8988T (cell line): ENCODE results near the gene NAALAD2.
"Not testable (repeated sequence)": the region's sequence is repeated elsewhere in the genome, so short reads cannot be mapped to it uniquely, and the experiment has no call there.

ENCODE experiments used
- DNase-seq: peaks from one replicate; pipeline ENCODE4 v3.0.0; 2011

The NAALAD2 gene

DNA sequence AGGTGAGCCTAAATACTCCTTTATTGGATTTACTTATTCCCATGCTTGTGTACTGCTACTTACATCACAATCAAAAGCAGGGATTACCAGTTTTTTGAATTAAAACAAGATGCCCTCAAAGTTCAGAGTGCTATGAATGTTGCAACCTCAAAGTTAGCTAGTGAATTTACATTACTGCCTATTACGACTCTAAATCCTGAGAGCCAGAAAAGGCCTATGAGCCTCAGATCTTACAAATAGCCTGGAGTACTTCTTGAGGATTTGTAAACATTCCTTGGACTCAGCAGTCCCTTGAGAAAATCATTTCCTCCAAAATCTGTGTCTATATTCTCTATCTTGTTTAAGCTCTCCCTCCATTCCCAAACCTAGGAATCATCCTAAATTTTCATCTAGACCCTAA, 62.9 kb downstream of the NAALAD2 start:
- DNase-seq = no peak

DNA sequence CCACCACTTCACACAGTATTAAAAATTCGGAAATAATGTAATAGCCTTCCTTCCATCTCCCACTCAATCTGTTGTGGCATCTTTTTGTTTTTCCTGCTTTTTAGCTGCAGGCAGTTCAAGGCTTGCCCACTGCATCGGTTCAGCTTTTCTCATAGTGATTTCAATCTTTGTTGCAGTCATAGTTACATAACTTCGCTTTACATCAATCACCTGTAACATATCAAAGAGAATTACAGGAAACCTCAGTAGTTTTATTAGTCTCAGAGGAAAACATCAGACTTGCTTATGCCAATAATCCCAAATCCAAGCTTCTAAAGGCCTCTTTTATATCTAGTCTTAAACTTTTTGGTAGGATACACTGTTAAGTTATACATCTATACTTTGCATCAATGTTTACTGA, 67.9 kb downstream of the NAALAD2 start:
- no peak for DNase-seq

DNA sequence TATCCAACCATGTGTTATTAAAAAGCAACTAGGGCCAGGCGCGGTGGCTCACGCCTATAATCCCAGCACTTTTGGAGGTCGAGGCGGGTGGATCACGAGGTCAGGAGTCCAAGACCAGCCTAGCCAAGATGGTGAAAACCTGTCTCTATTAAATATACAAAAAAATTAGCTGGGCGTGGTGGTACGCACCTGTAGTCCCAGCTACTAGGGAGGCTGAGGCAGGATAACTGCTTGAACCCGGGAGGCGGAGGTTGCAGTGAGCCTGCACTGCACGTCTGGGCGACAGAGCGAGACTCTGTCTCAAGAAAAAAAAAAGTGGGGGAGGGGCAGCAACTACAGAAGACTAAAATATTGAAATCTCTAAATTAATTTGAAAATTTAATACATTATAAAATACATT, 69.9 kb downstream of the NAALAD2 start:
- no peak for DNase-seq

DNA sequence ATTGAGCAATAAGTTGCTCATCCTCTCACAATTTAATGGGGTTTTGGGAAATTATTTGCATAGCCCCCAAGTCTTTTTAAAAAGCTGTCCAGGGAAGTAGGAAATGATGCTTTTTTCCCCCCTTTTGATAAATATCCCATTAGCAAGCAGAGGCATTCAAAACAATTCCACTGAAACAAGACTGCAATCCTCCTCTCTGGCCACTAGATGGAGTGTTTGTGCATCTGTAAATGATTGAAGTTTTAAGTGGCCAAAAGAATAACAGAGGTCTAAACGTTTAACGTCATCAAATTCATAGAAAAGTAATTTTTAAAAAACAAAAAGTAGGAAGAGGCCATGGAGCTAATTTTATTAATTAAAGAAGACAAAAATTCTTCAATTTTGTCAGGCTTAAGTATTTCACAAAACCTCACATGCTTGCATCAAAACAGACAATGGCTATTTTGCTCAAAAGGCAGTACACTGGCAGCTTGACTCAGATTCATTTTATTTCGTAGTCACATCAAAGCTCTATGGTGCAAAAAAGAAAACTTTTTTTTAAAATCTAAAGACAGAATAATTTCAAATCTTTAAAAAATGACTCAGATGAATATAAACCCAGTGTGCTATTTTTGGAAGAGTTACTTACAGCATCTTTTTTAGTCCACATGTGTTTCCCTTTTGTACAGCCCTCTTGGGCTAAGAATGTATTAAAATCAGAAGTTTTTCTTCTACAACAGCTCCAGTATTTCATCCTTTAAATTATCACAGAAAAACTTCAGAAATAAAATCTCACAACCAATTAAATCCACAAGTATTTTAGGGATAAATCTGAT, 70.6 kb downstream of the NAALAD2 start:
- no peak for DNase-seq

DNA sequence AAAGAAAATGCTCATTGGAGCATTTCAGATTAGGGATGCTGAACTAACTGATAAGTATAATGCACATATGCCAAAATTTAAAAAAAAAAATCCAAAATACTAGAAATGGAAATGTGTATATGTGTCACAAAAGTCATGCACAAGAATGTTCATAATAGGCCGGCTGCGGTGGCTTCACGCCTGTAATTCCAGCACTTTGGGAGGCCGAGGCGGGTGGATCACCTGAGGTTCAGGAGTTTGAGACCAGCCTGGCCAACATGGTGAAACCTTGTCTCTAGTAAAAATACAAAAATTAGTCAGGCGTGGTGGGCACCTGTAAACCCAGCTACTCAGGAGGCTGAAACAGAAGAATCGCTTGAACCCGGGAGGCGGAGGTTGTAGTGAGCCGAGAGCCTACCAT, 73.5 kb downstream of the NAALAD2 start:
- not testable (repeated sequence) for DNase-seq

DNA sequence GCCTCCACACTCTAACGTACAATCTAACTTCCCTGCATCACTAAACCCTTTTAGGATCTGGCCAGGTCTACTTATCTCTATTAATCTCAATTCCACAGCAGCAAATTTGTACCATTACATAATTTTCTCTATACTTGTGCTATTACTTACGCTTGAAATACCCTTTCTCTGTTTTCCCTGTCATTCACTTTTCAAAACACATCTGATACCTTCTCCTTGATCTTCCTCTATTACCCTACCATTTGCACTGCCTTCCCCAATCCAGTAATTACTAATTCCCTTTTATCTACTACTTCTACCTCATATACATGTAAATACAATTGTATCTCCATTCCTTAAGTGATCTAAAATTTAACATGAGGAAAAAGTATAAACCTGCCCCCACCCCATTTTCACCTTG, 74.4 kb downstream of the NAALAD2 start:
- no peak for DNase-seq

DNA sequence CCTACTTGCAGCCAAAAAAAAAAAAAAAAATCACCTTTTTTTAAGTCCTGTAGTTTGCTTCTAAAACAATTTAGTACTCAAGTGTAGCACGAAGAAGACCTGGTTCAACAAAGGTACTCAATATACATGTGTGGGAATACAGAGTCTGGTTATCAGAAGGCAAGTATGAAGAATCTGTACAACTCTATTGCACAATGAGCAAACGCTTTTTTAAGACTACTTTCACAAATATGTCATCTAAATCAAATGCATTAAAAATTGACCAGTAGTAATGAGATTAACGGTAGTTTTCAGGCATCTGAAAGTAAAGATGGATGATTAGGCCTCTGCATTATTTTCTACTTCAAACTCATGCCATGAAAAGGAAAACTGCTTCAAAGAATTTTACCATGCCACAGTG, 78.9 kb downstream of the NAALAD2 start:
- no peak for DNase-seq

DNA sequence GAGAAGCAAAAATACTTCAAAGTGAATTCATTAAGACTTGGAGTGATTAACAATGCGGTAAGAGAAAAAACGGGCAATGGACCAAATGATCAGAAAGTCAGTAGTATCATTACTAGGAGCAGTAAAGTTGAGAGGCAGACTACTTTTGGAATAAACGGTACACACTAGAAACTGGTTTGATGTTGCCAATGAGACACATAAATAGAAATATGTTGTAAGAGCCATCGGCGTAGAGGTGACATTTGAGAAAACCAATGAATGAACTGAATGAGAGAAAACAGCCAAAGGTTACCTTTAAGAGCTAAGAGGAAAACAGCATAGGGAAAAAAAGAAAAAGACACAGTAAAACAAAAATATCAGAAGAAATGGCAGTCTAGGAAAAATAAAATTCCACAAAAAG, 82.1 kb downstream of the NAALAD2 start:
- no peak for DNase-seq

DNA sequence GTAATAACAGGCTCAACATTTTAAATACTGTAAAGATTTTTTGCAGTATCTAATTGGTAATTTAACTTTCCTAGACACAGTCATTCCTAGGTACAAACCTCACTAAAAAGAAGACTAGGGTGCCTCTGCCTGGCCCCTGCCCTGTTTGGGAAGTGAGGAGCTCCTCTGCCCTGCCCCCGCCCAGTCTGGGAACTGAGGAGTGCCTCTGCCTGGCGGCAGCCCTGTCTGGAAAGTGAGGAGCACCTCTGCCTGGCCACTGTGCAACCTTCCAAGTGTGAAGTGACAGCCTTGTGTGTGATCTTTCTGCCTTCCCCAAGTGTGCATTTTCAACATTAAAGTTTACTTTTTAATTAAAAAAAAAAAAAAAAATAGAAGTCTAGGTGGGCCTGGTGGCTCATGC, 84.1 kb downstream of the NAALAD2 start:
- no peak for DNase-seq

DNA sequence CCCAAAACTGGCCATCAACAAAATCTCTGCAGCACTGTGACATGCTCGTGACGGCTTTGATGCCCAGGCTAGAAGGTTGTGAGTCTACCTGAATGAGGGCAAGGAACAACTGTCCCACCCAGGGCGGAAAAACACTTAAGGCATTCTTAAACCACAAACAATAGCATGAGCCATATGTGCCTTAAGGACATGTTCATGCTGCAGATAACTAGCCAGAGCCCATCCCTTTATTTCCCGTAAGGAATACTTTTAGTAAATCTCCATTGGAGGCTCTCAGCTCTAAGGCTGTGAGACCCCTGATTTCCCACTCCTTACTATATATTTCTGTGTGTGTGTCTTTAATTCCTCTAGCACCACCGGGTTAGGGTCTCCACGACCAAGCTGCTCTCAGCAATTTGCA, 85.0 kb downstream of the NAALAD2 start:
- DNase-seq = no peak

DNA sequence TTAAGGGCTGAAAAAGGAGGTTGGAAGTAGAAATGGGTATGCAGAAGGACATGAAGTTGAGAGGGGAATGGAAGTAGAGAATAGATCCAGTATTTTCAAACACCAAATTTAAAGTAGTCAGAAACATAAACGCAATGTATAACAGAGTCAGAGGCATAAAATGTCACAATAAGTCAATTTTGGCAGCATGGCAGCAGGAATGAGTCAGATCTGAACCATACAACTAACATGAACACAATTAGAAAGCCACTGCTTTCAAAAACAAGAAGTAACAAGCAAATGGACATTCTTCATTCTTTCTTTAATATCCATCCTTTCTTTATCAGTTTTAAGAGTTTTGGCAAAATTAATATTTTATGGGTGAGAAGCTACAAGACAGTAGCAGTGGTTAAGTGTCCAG, 85.9 kb downstream of the NAALAD2 start:
- DNase-seq = no peak

DNA sequence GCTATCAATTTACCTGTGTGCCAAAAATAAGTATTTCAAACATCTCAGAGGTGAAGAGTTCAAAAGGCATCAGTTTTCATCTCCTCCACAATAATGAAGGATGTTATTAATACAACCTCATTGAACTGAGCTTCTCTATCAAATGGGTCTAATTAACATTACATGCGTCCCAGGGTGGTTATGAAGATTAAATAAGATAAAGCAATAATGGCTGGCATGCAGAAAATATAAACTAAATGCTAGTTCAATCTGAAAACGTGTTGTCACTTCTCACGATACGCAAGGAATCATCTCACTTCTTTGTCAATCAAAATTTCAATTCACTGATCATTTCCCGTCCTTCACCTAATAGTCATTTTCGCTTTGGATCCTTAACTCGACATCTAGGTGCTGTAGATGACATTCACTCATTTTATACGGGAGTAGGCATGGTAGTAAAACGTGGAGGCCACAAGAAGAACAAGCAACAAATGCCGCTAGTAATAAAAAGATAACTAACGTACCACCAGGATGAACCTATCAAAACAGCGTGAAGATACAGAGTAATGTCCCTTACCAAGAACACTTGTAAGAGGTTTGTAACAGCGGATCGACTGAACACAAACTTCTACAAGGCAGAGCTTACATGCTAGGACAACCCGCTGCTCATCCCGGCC, 87.5 kb downstream of the NAALAD2 start:
- DNase-seq = no peak

DNA sequence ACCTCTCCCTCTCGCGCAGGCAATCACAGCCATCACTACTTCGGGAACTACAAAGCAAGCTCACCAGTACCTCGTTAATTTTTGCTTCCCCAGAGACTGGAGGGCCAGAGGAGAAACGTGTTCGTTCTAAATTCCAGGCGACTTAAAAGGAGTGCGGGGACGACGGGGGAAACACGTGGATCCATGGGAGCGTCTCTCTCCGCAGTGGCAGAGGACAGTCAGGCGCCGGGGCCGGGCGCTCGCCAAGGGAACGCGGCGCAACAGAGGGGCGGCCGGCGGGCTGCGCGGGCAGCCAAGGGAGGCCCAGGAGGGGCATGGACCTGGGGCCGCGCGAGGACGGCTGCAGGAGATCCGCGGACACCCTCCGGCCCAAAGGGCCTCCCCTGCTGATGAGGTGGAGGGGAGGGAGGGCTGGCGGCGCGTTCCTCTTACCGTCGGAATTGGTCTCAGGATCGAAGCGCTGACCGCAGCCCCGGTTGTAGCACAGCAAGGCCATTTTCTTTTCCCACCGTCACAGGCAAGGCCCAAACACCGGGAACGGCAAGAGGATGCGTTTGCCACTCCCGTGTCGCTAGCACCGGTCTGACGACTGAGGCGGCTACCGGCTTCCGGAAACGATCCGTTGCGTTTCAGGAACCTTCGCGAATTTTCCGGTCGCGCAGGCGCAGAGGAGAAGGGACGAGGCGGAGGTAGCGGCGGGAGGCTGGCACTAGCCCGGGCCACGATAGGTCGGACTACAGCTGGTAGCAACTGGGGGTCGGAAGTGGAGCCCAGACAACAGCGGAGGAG, 88.2 kb downstream of the NAALAD2 start, which contains the start of gene CHORDC1:
TSS of gene CHORDC1 (minus strand) at position 591 of the 789 bp plus-strand sequence. CDS start at position 496, 95 bp downstream.
- peak; percentile 82 for DNase-seq

DNA sequence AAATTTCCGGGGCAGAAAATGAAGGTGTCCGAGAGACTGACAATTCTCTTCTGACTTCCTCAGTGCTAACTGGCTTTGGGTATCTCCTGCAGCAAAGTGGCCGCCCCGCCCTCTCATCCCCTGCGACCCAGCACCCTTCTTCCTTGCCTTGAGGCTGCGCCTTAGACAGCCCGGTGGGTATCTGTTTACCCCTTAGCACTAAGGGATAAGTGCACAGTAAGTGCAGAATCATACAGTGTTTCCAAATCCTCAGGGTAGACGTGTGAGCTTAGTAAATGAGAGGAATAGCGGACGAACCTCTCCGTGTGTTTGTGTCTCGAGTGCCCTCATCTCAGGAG, 88.8 kb downstream of the NAALAD2 start:
- no peak for DNase-seq

DNA sequence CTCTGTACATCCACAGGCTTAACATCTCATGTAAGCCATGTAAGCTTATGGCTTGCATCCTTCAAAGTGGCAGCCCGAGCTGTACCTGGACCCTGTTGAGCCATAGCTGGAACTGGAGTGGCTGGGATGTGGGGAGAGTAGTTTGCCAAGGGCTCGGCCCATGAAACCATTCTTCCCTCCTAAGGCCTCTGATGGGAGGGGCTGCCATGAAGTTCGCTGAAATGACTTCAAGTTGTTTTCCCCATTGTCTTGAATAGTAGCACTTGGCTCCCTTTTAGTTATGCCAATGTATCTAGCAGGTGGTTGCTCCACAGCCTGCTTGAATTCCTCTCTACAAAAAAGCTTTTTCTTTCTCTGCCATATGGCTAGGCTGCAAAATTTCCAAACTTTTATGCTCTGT, 93.6 kb downstream of the NAALAD2 start:
- no peak for DNase-seq

DNA sequence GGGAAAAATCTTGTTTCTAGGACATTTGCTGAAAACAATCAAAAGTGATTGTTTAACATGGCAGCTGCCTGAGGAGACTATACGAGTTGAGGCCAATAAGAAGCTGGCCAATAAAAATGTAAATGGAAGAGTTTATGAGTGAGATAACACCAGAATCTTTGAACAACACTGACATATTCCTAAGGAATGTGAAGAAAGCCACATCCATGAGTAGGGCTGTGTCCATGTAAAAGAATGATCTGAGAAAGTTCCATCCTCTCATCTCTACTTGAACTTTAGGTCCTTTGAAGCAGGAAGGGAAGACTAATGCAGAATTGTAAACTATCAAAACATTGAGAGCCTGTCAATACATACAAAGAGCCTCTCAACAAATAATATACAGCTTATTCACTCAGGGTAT, 95.3 kb downstream of the NAALAD2 start:
- no peak for DNase-seq

DNA sequence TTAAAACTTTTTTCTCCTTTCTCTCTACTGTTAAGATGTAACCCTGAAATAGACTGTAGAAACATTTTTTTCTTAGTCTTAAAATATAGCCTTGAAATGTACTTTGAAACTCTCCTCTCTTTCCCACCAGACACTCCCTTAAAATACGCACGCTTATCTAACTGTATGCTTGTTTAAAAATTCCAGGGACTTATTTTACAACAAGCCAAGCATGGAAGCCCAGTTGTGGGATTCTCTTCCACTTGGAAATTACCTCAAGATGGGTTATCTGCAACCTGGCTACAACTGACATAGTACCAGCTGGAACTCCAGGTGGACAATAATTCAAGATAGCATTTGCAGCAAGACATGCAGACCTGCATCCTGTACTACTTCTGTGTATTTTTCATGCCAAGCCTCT, 100.5 kb downstream of the NAALAD2 start:
- no peak for DNase-seq

DNA sequence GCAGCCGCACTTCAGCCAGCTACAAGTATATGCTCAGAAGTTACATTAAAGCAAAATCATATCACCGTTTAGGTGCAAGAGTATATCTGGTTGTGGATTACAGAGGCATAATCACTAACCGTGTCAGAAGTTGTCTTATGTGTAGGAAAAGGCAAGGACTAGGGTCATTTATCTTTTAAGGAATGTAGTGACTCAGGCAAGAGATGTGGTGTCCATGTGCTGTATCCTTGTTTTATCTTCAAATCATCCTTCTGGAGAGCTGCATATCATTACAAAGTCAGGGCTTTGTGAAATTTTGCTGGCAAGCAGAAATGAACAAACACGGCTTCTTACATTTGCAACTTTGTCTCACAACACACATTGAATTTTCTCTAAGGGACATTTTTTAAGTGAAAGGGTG, 101.1 kb downstream of the NAALAD2 start:
- DNase-seq = no peak

DNA sequence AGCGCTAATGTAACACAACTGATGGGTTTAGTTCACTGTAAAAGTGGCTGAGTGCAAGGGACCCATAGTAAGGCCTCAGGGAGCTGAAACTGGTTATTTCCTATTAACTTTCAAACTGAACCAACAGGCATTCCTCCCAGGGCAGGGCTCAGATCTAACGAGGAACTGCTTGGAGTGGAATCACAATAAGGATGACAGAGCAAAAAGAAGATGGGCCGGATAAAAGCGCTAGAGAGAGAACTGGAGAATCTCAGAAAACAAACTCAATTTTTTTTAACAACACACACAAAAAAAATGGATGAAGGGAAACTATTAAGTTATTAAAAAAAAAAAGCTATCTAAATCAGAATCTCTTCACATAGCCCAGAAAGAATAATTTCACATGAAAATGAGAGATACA, 102.5 kb downstream of the NAALAD2 start:
- no peak for DNase-seq

DNA sequence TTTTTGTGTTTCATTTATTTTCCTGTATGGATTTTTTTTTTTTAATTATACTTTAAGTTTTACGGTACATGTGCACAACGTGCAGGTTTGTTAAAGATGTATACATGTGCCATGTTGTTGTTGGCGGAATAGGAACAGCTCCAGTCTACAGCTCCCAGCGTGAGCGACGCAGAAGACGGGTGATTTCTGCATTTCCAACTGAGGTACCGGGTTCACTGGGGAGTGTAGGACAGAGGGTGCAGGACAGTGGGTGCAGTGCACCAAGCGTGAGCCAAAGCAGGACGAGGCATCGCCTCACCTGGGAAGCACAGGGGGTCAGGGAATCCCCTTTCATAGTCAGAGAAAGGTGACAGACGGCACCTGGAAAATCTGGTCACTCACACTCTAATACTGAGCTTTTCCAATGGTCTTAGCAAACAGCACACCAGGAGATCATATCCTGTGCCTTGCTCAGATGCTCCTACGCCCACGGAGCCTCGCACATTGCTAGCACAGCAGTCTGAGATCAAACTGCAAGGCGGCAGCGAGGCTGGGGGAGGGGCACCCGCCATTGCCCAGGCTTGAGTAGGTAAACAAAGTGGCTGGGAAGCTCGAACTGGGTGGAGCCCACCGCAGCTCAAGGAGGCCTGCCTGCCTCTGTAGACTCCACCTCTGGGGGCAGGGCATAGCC, 105.6 kb downstream of the NAALAD2 start:
- not testable (repeated sequence) for DNase-seq

DNA sequence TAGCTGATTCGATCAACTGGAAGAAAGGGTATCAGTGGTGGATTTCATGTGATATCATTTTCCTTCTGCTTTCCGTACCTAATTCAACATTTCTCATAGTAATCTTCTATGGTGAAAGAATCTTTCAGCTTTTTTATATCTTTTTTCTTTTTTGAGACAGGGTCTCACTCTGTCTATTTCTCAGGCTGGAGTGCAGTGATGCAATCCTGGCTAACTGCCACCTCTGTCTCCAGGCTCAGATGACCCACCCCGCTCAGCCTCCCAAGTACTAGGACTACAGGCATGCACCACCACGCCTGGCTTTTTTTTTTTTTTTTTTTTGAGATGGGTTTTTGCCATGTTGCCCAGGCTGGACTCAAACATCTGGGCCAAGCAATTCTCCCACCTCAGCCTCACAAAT, 107.0 kb downstream of the NAALAD2 start:
- DNase-seq = no peak
